Measurements from ENCODE around the gene GRB7.
"Not testable (repeated sequence)": the region's sequence is repeated elsewhere in the genome, so short reads cannot be mapped to it uniquely, and the experiment has no call there.

GRB7 gene

GRCh38 chr17:39704821-39705551, 32.8 kb upstream of the GRB7 start:
- DNase-seq (ENCODE audit: extremely low read depth, low read depth), result peak; percentile 11
- TF ChIP-seq CTCF (IDR thresholded peaks at IDR 0.05; ENCODE audit: low read depth, low read length), result peak; percentile 33

- no peak for DNase-seq (ENCODE audit: extremely low read depth, low read depth)
- no peak for TF ChIP-seq CTCF (IDR thresholded peaks at IDR 0.05; ENCODE audit: low read depth, low read length)
Measured at GRCh38 chr17:39705786-39706348, 31.9 kb upstream of the GRB7 start.

GRCh38 chr17:39706383-39706782, 31.4 kb upstream of the GRB7 start:
- no peak for TF ChIP-seq CTCF (IDR thresholded peaks at IDR 0.05; ENCODE audit: low read depth, low read length)

GRCh38 chr17:39706921-39707337, 30.8 kb upstream of the GRB7 start:
- no peak for TF ChIP-seq CTCF (IDR thresholded peaks at IDR 0.05; ENCODE audit: low read depth, low read length)
- DNase-seq (ENCODE audit: extremely low read depth, low read depth), result no peak

More at GRCh38 chr17:39706383-39706782, 31.4 kb upstream of the GRB7 start:
- DNase-seq (ENCODE audit: extremely low read depth, low read depth), result no peak

GRCh38 chr17:39709319-39709997, 28.3 kb upstream of the GRB7 start:
- TF ChIP-seq CTCF (IDR thresholded peaks at IDR 0.05; ENCODE audit: low read depth, low read length), result no peak
- no peak for DNase-seq (ENCODE audit: extremely low read depth, low read depth)

GRCh38 chr17:39709998-39710964, 27.5 kb upstream of the GRB7 start:
- TF ChIP-seq CTCF (IDR thresholded peaks at IDR 0.05; ENCODE audit: low read depth, low read length), result no peak
- DNase-seq (ENCODE audit: extremely low read depth, low read depth), result no peak

GRCh38 chr17:39711071-39711470, 26.7 kb upstream of the GRB7 start:
- DNase-seq (ENCODE audit: extremely low read depth, low read depth), result not testable (repeated sequence)

Measured in AG09319 (cell line).